Activated T-cell treated with anti-CD3 and anti-CD28 coated beads, Interleukin-2, amount 50 U/mL, for 24 hours (primary cell): ENCODE measurements around the gene INHBB.
"Not testable (repeated sequence)": the region's sequence is repeated elsewhere in the genome, so short reads cannot be mapped to it uniquely, and the experiment has no call there.

Experiments
- DNase-seq: peaks from one replicate; pipeline ENCODE4 v3.0.0-alpha.2; 2020
- H3K27ac Mint-ChIP-seq: 2 replicates; pipeline ENCODE4 v1.8.0; 2020; ENCODE audit warnings: mild to moderate bottlenecking, mixed read lengths
- H3K27me3 Mint-ChIP-seq: 2 replicates; pipeline ENCODE4 v1.8.0; 2020; ENCODE audit warnings: mixed read lengths
- H3K36me3 Mint-ChIP-seq: 2 replicates; pipeline ENCODE4 v1.8.0; 2020; ENCODE audit warnings: low read depth, mixed read lengths
- H3K4me1 Mint-ChIP-seq: 2 replicates; pipeline ENCODE4 v1.8.0; 2020; ENCODE audit warnings: low read depth, mixed read lengths
- H3K4me3 Mint-ChIP-seq: 2 replicates; pipeline ENCODE4 v1.8.0; 2020; ENCODE audit warnings: mild to moderate bottlenecking, moderate library complexity, mixed read lengths
- H3K9me3 Mint-ChIP-seq: 2 replicates; pipeline ENCODE4 v1.8.0; 2020; ENCODE audit warnings: mixed read lengths

Gene INHBB

GRCh38 chr2:120320887-120321556, 24.9 kb upstream of the INHBB start:
- not testable (repeated sequence) for H3K4me3 Mint-ChIP-seq, H3K27me3 Mint-ChIP-seq, H3K4me1 Mint-ChIP-seq, H3K9me3 Mint-ChIP-seq, DNase-seq, H3K36me3 Mint-ChIP-seq, H3K27ac Mint-ChIP-seq

GRCh38 chr2:120321721-120322284, 24.1 kb upstream of the INHBB start:
- no peak for DNase-seq
- H3K27me3 Mint-ChIP-seq = no peaks in the 10 kb centered on the region
- H3K36me3 Mint-ChIP-seq = no peaks in the 10 kb centered on the region
- no peak overlapping the region for H3K4me3 Mint-ChIP-seq
- H3K9me3 Mint-ChIP-seq = no peaks in the 10 kb centered on the region
- H3K4me1 Mint-ChIP-seq = peaks cover 2% of the 10 kb centered on the region
- no peak overlapping the region for H3K27ac Mint-ChIP-seq

GRCh38 chr2:120322329-120322728, 23.6 kb upstream of the INHBB start:
- Mint-ChIP-seq H3K9me3 (no peaks in the 10 kb centered on the region), H3K27me3 (no peaks in the 10 kb centered on the region), H3K27ac (no peak overlapping the region), H3K4me1 (peaks cover 2% of the 10 kb centered on the region), H3K36me3 (no peaks in the 10 kb centered on the region), H3K4me3 (no peak overlapping the region)
- DNase-seq = no peak

GRCh38 chr2:120323214-120323613, 22.7 kb upstream of the INHBB start:
- Mint-ChIP-seq H3K9me3 (no peaks in the 10 kb centered on the region), H3K27ac (no peak overlapping the region), H3K4me1 (peaks cover 2% of the 10 kb centered on the region), H3K4me3 (no peak overlapping the region), H3K27me3 (no peaks in the 10 kb centered on the region), H3K36me3 (no peaks in the 10 kb centered on the region)
- no peak for DNase-seq

GRCh38 chr2:120323807-120324399, 22.0 kb upstream of the INHBB start:
- Mint-ChIP-seq H3K27me3 (no peaks in the 10 kb centered on the region), H3K36me3 (no peaks in the 10 kb centered on the region), H3K27ac (no peak overlapping the region), H3K9me3 (no peaks in the 10 kb centered on the region), H3K4me1 (peaks cover 2% of the 10 kb centered on the region), H3K4me3 (no peak overlapping the region)
- no peak for DNase-seq

- DNase-seq = no peak
- Mint-ChIP-seq H3K27me3 (no peaks in the 10 kb centered on the region), H3K9me3 (no peaks in the 10 kb centered on the region), H3K4me3 (no peak overlapping the region), H3K4me1 (peaks cover 2% of the 10 kb centered on the region), H3K36me3 (no peaks in the 10 kb centered on the region), H3K27ac (no peak overlapping the region)
Observed at GRCh38 chr2:120324933-120325332, 21.0 kb upstream of the INHBB start.

- Mint-ChIP-seq H3K4me1 (peaks cover 2% of the 10 kb centered on the region), H3K27me3 (peaks cover 9% of the 10 kb centered on the region), H3K9me3 (no peaks in the 10 kb centered on the region), H3K27ac (no peak overlapping the region), H3K4me3 (no peak overlapping the region), H3K36me3 (no peaks in the 10 kb centered on the region)
- no peak for DNase-seq
Observed at GRCh38 chr2:120326066-120326465, 19.9 kb upstream of the INHBB start.

GRCh38 chr2:120330946-120331822, 14.8 kb upstream of the INHBB start:
- no peaks in the 10 kb centered on the region for H3K9me3 Mint-ChIP-seq
- no peaks in the 10 kb centered on the region for H3K36me3 Mint-ChIP-seq
- H3K4me3 Mint-ChIP-seq = no peak overlapping the region
- DNase-seq = no peak
- peaks cover 29% of the 10 kb centered on the region for H3K27me3 Mint-ChIP-seq
- H3K27ac Mint-ChIP-seq = no peak overlapping the region
- no peaks in the 10 kb centered on the region for H3K4me1 Mint-ChIP-seq

GRCh38 chr2:120331903-120332302, 14.0 kb upstream of the INHBB start:
- Mint-ChIP-seq H3K27me3 (peaks cover 31% of the 10 kb centered on the region), H3K4me1 (no peaks in the 10 kb centered on the region), H3K27ac (no peak overlapping the region), H3K9me3 (no peaks in the 10 kb centered on the region), H3K36me3 (no peaks in the 10 kb centered on the region), H3K4me3 (no peak overlapping the region)
- no peak for DNase-seq

- peaks cover 36% of the 10 kb centered on the region for H3K27me3 Mint-ChIP-seq
- no peaks in the 10 kb centered on the region for H3K4me1 Mint-ChIP-seq
- H3K9me3 Mint-ChIP-seq = no peaks in the 10 kb centered on the region
- H3K4me3 Mint-ChIP-seq = no peak overlapping the region
- H3K27ac Mint-ChIP-seq = no peak overlapping the region
- DNase-seq = no peak
- H3K36me3 Mint-ChIP-seq = no peaks in the 10 kb centered on the region
Observed at GRCh38 chr2:120332384-120332783, 13.6 kb upstream of the INHBB start.

GRCh38 chr2:120334068-120334467, 11.9 kb upstream of the INHBB start:
- DNase-seq = no peak
- Mint-ChIP-seq H3K36me3 (no peaks in the 10 kb centered on the region), H3K4me3 (no peak overlapping the region), H3K9me3 (no peaks in the 10 kb centered on the region), H3K27me3 (peaks cover 50% of the 10 kb centered on the region), H3K4me1 (no peaks in the 10 kb centered on the region), H3K27ac (no peak overlapping the region)

GRCh38 chr2:120336749-120337148, 9.2 kb upstream of the INHBB start:
- Mint-ChIP-seq H3K27ac (no peak overlapping the region), H3K36me3 (no peaks in the 10 kb centered on the region), H3K4me1 (no peaks in the 10 kb centered on the region), H3K9me3 (no peaks in the 10 kb centered on the region), H3K27me3 (peaks cover 59% of the 10 kb centered on the region), H3K4me3 (no peak overlapping the region)
- DNase-seq = no peak

- H3K27ac Mint-ChIP-seq = no peak overlapping the region
Observed at GRCh38 chr2:120338015-120338414, 7.9 kb upstream of the INHBB start.

GRCh38 chr2:120341977-120342376, 4.0 kb upstream of the INHBB start:
- H3K27me3 Mint-ChIP-seq = peaks cover 66% of the 10 kb centered on the region
- H3K9me3 Mint-ChIP-seq = no peaks in the 10 kb centered on the region
- DNase-seq = no peak
- no peaks in the 10 kb centered on the region for H3K36me3 Mint-ChIP-seq
- H3K27ac Mint-ChIP-seq = no peak overlapping the region
- no peak overlapping the region for H3K4me3 Mint-ChIP-seq
- H3K4me1 Mint-ChIP-seq = peaks cover 13% of the 10 kb centered on the region

More at GRCh38 chr2:120338015-120338414, 7.9 kb upstream of the INHBB start:
- H3K27me3 Mint-ChIP-seq = peaks cover 69% of the 10 kb centered on the region
- H3K36me3 Mint-ChIP-seq = no peaks in the 10 kb centered on the region
- peaks cover 2% of the 10 kb centered on the region for H3K4me1 Mint-ChIP-seq
- no peaks in the 10 kb centered on the region for H3K9me3 Mint-ChIP-seq
- no peak for DNase-seq
- H3K4me3 Mint-ChIP-seq = no peak overlapping the region

- Mint-ChIP-seq H3K36me3 (no peaks in the 10 kb centered on the region), H3K9me3 (no peaks in the 10 kb centered on the region), H3K27me3 (peaks cover 66% of the 10 kb centered on the region), H3K4me1 (peaks cover 18% of the 10 kb centered on the region), H3K4me3 (no peak overlapping the region), H3K27ac (no peak overlapping the region)
- DNase-seq = no peak
Observed at GRCh38 chr2:120342446-120342845, 3.5 kb upstream of the INHBB start.
